ENCODE data around the gene ATP13A4. TPM values are rescaled to one million over a fixed set of nuclear protein-coding genes. Genes with fewer than 3 reads are reported as not detected.
"Not testable (repeated sequence)": the region's sequence is repeated elsewhere in the genome, so short reads cannot be mapped to it uniquely, and the experiment has no call there.

The ATP13A4 gene
- total and polyA plus RNA-seq, 2 donors (not counting 1 experiment from before 2014, with no cell fraction given), result 1.7 to 6.4 TPM

DNA sequence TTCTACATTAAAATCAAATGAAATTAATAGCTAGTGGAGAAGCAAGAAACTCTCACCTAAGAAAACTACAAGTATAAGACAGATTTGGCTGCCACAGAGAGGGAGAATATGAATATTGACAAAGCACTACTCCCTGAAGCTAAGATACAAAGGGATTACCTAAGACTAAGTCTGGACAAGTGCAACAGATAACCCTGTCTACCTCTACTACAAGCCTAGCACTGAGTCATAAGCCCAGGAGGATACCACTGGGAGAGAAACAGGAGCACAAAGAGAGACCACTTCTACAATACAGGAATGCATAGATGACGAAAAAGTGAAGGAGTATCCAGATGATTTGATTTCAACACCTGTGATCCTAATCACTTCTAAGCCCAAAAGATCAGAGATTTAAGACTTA lies 10.4 kb downstream of the ATP13A4 start:
- Histone ChIP-seq H3K4me2 (replicated peaks; ENCODE audit: low read depth, low read length, poor library complexity, severe bottlenecking) (no peak overlapping the region), H3K4me1 (ENCODE audit: control insufficient read depth in 2 of 2, insufficient read depth in 2 of 2, low read length in 2 of 2) (no peaks in the 10 kb centered on the region), H2AFZ (ENCODE audit: insufficient read depth, low read depth, low read length, poor library complexity, severe bottlenecking) (no peak overlapping the region), H3K79me2 (ENCODE audit: control insufficient read depth, insufficient read depth, low read length) (no peaks in the 10 kb centered on the region), H3K27ac (ENCODE audit: low read length in 2 of 2) (no peak overlapping the region), H3K36me3 (replicated peaks in 1 of 2; ENCODE audit: control extremely low read depth in 1 of 2, control insufficient read depth in 1 of 2, extremely low read depth in 1 of 2, insufficient read depth in 2 of 2, low read length in 1 of 2) (no peaks in the 10 kb centered on the region), H3K27me3 (replicated peaks in 1 of 4; ENCODE audit: control extremely low read depth in 1 of 4, control insufficient read depth in 3 of 4, insufficient read depth in 4 of 4, low read length in 3 of 4) (no peaks in the 10 kb centered on the region), H3K9ac (ENCODE audit: low read length) (no peak overlapping the region), H3K9me3 (ENCODE audit: control extremely low read depth in 1 of 3, control insufficient read depth in 2 of 3, insufficient read depth in 1 of 3, low read length in 2 of 3) (peaks cover 0 to 8% (median 1%) of the 10 kb centered on the region in 3 donors), H4K20me1 (ENCODE audit: control insufficient read depth, insufficient read depth, low read length, poor library complexity, severe bottlenecking) (no peaks in the 10 kb centered on the region), H3K4me3 (ENCODE audit: control extremely low read depth in 1 of 5, extremely low read depth in 1 of 5, insufficient read depth in 1 of 5, low read depth in 2 of 5, low read length in 4 of 5) (no peak overlapping the region)
- Mint-ChIP-seq H3K4me3 (no peak overlapping the region), H3K27ac (no peak overlapping the region), H3K27me3 (no peaks in the 10 kb centered on the region), H3K4me1 (no peaks in the 10 kb centered on the region), H3K9me3 (ENCODE audit: insufficient read depth) (peaks cover 5% of the 10 kb centered on the region)
- TF ChIP-seq EZH2 (IDR thresholded peaks at IDR 0.05; ENCODE audit: borderline replicate concordance, insufficient read depth, low read depth, low read length, poor library complexity, severe bottlenecking), result no peak
- no peak for TF ChIP-seq CTCF (IDR thresholded peaks at IDR 0.05)
- POLR2A ChIA-PET, result no interaction called here
- no CpG with 5 or more reads among the region's 1 CpG for WGBS (ENCODE audit: insufficient coverage)
- DNase-seq (no peak), ATAC-seq (ENCODE audit: low read depth) (no peak)
- CTCF ChIA-PET, result no interaction called here
- intact Hi-C loops (cut with micrococcal nuclease), result no loop called here

GRCh38 chr3:193530231-193531165 lies 24.2 kb downstream of the ATP13A4 start:
- WGBS (ENCODE audit: insufficient coverage), result 90% methylated on average over 5 of the region's 7 CpGs
- H4K20me1 ChIP-seq (ENCODE audit: control insufficient read depth, insufficient read depth, low read length, poor library complexity, severe bottlenecking), result no peaks in the 10 kb centered on the region
- H3K4me1 ChIP-seq (ENCODE audit: control insufficient read depth in 2 of 2, insufficient read depth in 2 of 2, low read length in 2 of 2), result no peaks in the 10 kb centered on the region
- H3K27me3 Mint-ChIP-seq, result peaks cover 11% of the 10 kb centered on the region
- H3K4me1 Mint-ChIP-seq, result no peaks in the 10 kb centered on the region
- intact Hi-C loops (cut with micrococcal nuclease), result no loop called here
- H3K36me3 ChIP-seq (replicated peaks in 1 of 2; ENCODE audit: control extremely low read depth in 1 of 2, control insufficient read depth in 1 of 2, extremely low read depth in 1 of 2, insufficient read depth in 2 of 2, low read length in 1 of 2), result no peaks in the 10 kb centered on the region
- ChIA-PET CTCF (no interaction called here), POLR2A (no interaction called here)
- H3K4me3 ChIP-seq (ENCODE audit: control extremely low read depth in 1 of 5, extremely low read depth in 1 of 5, insufficient read depth in 1 of 5, low read depth in 2 of 5, low read length in 4 of 5), result no peak overlapping the region
- no peak for DNase-seq
- no peaks in the 10 kb centered on the region for H3K9me3 ChIP-seq (ENCODE audit: control extremely low read depth in 1 of 3, control insufficient read depth in 2 of 3, insufficient read depth in 1 of 3, low read length in 2 of 3)
- no peak overlapping the region for H3K4me3 Mint-ChIP-seq
- no peaks in the 10 kb centered on the region for H3K79me2 ChIP-seq (ENCODE audit: control insufficient read depth, insufficient read depth, low read length)
- no peaks in the 10 kb centered on the region for H3K9me3 Mint-ChIP-seq (ENCODE audit: insufficient read depth)
- H2AFZ ChIP-seq (ENCODE audit: insufficient read depth, low read depth, low read length, poor library complexity, severe bottlenecking), result no peak overlapping the region
- TF ChIP-seq CTCF (IDR thresholded peaks at IDR 0.05) (no peak), EZH2 (IDR thresholded peaks at IDR 0.05; ENCODE audit: borderline replicate concordance, insufficient read depth, low read depth, low read length, poor library complexity, severe bottlenecking) (no peak)
- no peak for ATAC-seq (ENCODE audit: low read depth)
- H3K27ac ChIP-seq (ENCODE audit: low read length in 2 of 2), result no peak overlapping the region
- no peak overlapping the region for H3K27ac Mint-ChIP-seq
- no peak overlapping the region for H3K4me2 ChIP-seq (replicated peaks; ENCODE audit: low read depth, low read length, poor library complexity, severe bottlenecking)
- H3K27me3 ChIP-seq (replicated peaks in 1 of 4; ENCODE audit: control extremely low read depth in 1 of 4, control insufficient read depth in 3 of 4, insufficient read depth in 4 of 4, low read length in 3 of 4), result no peaks in the 10 kb centered on the region
- no peak overlapping the region for H3K9ac ChIP-seq (ENCODE audit: low read length)

DNA sequence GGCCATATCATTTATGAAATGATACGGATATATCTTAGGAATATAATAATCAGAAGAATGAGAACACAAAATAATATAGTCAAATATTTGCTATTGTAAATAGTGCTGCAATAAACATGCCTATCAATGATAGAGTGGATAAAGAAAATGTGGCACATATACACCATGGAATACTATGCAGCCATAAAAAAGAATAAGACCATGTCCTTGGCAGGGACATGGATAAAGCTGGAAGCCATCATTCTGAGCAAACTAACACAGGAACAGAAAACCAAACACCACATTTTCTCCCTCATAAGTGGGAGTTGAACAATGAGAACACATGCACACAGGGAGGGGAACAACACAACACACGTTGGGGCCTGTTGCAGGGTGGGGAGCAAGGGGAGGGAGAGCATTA lies 28.6 kb downstream of the ATP13A4 start:
- H3K9me3 Mint-ChIP-seq (ENCODE audit: insufficient read depth); H3K27ac Mint-ChIP-seq; intact Hi-C loops (cut with micrococcal nuclease); CTCF ChIA-PET; H3K9ac ChIP-seq (ENCODE audit: low read length); H3K4me2 ChIP-seq (replicated peaks; ENCODE audit: low read depth, low read length, poor library complexity, severe bottlenecking); H3K79me2 ChIP-seq (ENCODE audit: control insufficient read depth, insufficient read depth, low read length); H3K4me1 Mint-ChIP-seq; H3K4me1 ChIP-seq (ENCODE audit: control insufficient read depth in 2 of 2, insufficient read depth in 2 of 2, low read length in 2 of 2); H3K27me3 Mint-ChIP-seq; H3K36me3 ChIP-seq (replicated peaks in 1 of 2; ENCODE audit: control extremely low read depth in 1 of 2, control insufficient read depth in 1 of 2, extremely low read depth in 1 of 2, insufficient read depth in 2 of 2, low read length in 1 of 2); H3K27ac ChIP-seq (ENCODE audit: low read length in 2 of 2); H4K20me1 ChIP-seq (ENCODE audit: control insufficient read depth, insufficient read depth, low read length, poor library complexity, severe bottlenecking); ATAC-seq (ENCODE audit: low read depth); H3K27me3 ChIP-seq (replicated peaks in 1 of 4; ENCODE audit: control extremely low read depth in 1 of 4, control insufficient read depth in 3 of 4, insufficient read depth in 4 of 4, low read length in 3 of 4); H3K9me3 ChIP-seq (ENCODE audit: control extremely low read depth in 1 of 3, control insufficient read depth in 2 of 3, insufficient read depth in 1 of 3, low read length in 2 of 3); H3K4me3 Mint-ChIP-seq; H3K4me3 ChIP-seq (ENCODE audit: control extremely low read depth in 1 of 5, extremely low read depth in 1 of 5, insufficient read depth in 1 of 5, low read depth in 2 of 5, low read length in 4 of 5); POLR2A ChIA-PET; H2AFZ ChIP-seq (ENCODE audit: insufficient read depth, low read depth, low read length, poor library complexity, severe bottlenecking); DNase-seq: not testable (repeated sequence)
- 83% methylated on average over 1 of the region's 2 CpGs for WGBS (ENCODE audit: insufficient coverage)
